KMS-11 (cell line): ENCODE measurements around the gene ARHGEF1.
A peak's percentile ranks its signal among the peaks of the same experiment; 100 is the strongest.

Experiments used
- H2AFZ ChIP-seq: fragments of 200-600 bp; sonication (generic); 2 replicates; pipeline ENCODE4 v1.6.1; 2016; ENCODE audit warnings: antibody characterized with exemption, mixed run types, low read depth
- H3K27ac ChIP-seq: fragments of 200-600 bp; sonication (generic); 2 replicates; pipeline ENCODE4 v1.6.1; 2016; ENCODE audit warnings: mild to moderate bottlenecking, mixed run types
- H3K27me3 ChIP-seq: fragments of 200-600 bp; sonication (generic); 2 replicates; pipeline ENCODE4 v1.6.1; 2017; ENCODE audit warnings: mild to moderate bottlenecking, low read depth, mixed run types, moderate library complexity; ENCODE audit not compliant: insufficient read depth
- H3K36me3 ChIP-seq: fragments of 200-600 bp; sonication (generic); 2 replicates; pipeline ENCODE4 v1.6.1; 2017; ENCODE audit warnings: mild to moderate bottlenecking, mixed run types; ENCODE audit not compliant: insufficient read depth
- H3K4me1 ChIP-seq: fragments of 200-600 bp; sonication (generic); 2 replicates; pipeline ENCODE4 v1.6.1; 2016; ENCODE audit warnings: mild to moderate bottlenecking, low read depth, mixed run types; ENCODE audit not compliant: poor library complexity, severe bottlenecking
- H3K4me2 ChIP-seq: fragments of 200-600 bp; sonication (generic); 2 replicates; pipeline ENCODE4 v1.7.0; 2016; ENCODE audit warnings: mild to moderate bottlenecking, mixed run types
- H3K4me3 ChIP-seq: fragments of 200-600 bp; sonication (generic); IDR thresholded peaks from 2 replicates; pipeline ENCODE4 v1.6.1; 2017; ENCODE audit warnings: low read depth, low read length, mixed read lengths; ENCODE audit not compliant: insufficient read depth
- H3K79me2 ChIP-seq: fragments of 200-600 bp; sonication (generic); 2 replicates; pipeline ENCODE4 v1.6.1; 2016; ENCODE audit warnings: low read depth, mixed run types; ENCODE audit not compliant: insufficient read depth
- H3K9ac ChIP-seq: fragments of 200-600 bp; sonication (generic); 2 replicates; pipeline ENCODE4 v1.6.1; 2016; ENCODE audit warnings: mild to moderate bottlenecking, mixed run types
- H4K20me1 ChIP-seq: fragments of 200-600 bp; sonication (generic); 2 replicates; pipeline ENCODE4 v1.6.1; 2016; ENCODE audit warnings: mild to moderate bottlenecking, mixed run types; ENCODE audit not compliant: insufficient read depth
- CTCF ChIP-seq: fragments of 200-600 bp; sonication (generic); conservative IDR thresholded peaks from 2 replicates; pipeline ENCODE4 v1.6.1; 2017; ENCODE audit warnings: low read depth, mild to moderate bottlenecking, antibody characterized with exemption, low read length, moderate library complexity, mixed read lengths

The ARHGEF1 gene

GRCh38 chr19:41868120-41868988 lies 14.6 kb upstream of the ARHGEF1 start:
- H3K9ac ChIP-seq = no peak overlapping the region
- H3K4me1 ChIP-seq = peaks cover 99% of the 10 kb centered on the region
- H4K20me1 ChIP-seq = peaks cover 36% of the 10 kb centered on the region
- peak overlapping the region; percentile 14; the same call in 1 of the 2 replicates for H3K4me2 ChIP-seq
- peaks cover 52% of the 10 kb centered on the region for H3K79me2 ChIP-seq
- H3K36me3 ChIP-seq = peaks cover 33% of the 10 kb centered on the region; the same call in 1 of the 2 replicates
- no peak overlapping the region for H3K4me3 ChIP-seq
- H2AFZ ChIP-seq = no peak overlapping the region
- H3K27me3 ChIP-seq = no peaks in the 10 kb centered on the region; the same call in 1 of the 2 replicates
- peak overlapping the region; percentile 29; the same call in 1 of the 2 replicates for H3K27ac ChIP-seq
- no peak for TF ChIP-seq CTCF

- Histone ChIP-seq H2AFZ (no peak overlapping the region), H3K27ac (no peak overlapping the region), H3K9ac (no peak overlapping the region), H3K79me2 (peaks cover 47% of the 10 kb centered on the region), H3K27me3 (no peaks in the 10 kb centered on the region; the same call in 1 of the 2 replicates), H3K36me3 (peaks cover 29% of the 10 kb centered on the region; the same call in 1 of the 2 replicates), H4K20me1 (peaks cover 34% of the 10 kb centered on the region), H3K4me1 (peaks cover 93% of the 10 kb centered on the region), H3K4me3 (no peak overlapping the region), H3K4me2 (peak overlapping the region; percentile 14; the same call in 1 of the 2 replicates)
- no peak for TF ChIP-seq CTCF
Measured at GRCh38 chr19:41868989-41869300, 14.0 kb upstream of the ARHGEF1 start.

- Histone ChIP-seq H3K27ac (peak overlapping the region; percentile 26; the same call in 1 of the 2 replicates), H4K20me1 (peaks cover 29% of the 10 kb centered on the region), H3K4me3 (no peak overlapping the region), H3K4me1 (peaks cover 88% of the 10 kb centered on the region), H3K27me3 (no peaks in the 10 kb centered on the region; the same call in 1 of the 2 replicates), H2AFZ (no peak overlapping the region), H3K9ac (no peak overlapping the region), H3K4me2 (peak overlapping the region; percentile 14; the same call in 1 of the 2 replicates), H3K79me2 (peaks cover 41% of the 10 kb centered on the region), H3K36me3 (peaks cover 24% of the 10 kb centered on the region; the same call in 1 of the 2 replicates)
- no peak for TF ChIP-seq CTCF
Measured at GRCh38 chr19:41869374-41869955, 13.5 kb upstream of the ARHGEF1 start.

GRCh38 chr19:41870401-41870873 lies 12.5 kb upstream of the ARHGEF1 start:
- H3K4me2 ChIP-seq = peak overlapping the region; percentile 49; the same call in 1 of the 2 replicates

More at GRCh38 chr19:41870401-41870873, 12.5 kb upstream of the ARHGEF1 start:
- H3K4me3 ChIP-seq = no peak overlapping the region
- no peak for TF ChIP-seq CTCF
- peaks cover 19% of the 10 kb centered on the region; the same call in 1 of the 2 replicates for H3K36me3 ChIP-seq
- no peak overlapping the region for H2AFZ ChIP-seq
- peak overlapping the region; percentile 19; the same call in 1 of the 2 replicates for H3K27ac ChIP-seq
- H3K9ac ChIP-seq = no peak overlapping the region
- peaks cover 20% of the 10 kb centered on the region for H4K20me1 ChIP-seq
- H3K4me1 ChIP-seq = peaks cover 79% of the 10 kb centered on the region
- H3K27me3 ChIP-seq = no peaks in the 10 kb centered on the region
- H3K79me2 ChIP-seq = peaks cover 32% of the 10 kb centered on the region
